Calu3 (cell line): ENCODE results near the gene MLC1. TPM values are rescaled to one million over a fixed set of nuclear protein-coding genes. Genes with fewer than 3 reads are reported as not detected.

ENCODE experiments used
- BruUV-seq: library from RNA; stranded (reverse); fragments of 400-500 nt; replicated peaks from 2 replicates; lab custom pipeline; 2021; lab: Mats Ljungman, UMichigan
- CTCF ChIA-PET: fragments of 300-600 bp; sonication (Branson Sonifier 250); formaldehyde crosslinking; loops from one replicate; lab custom pipeline; 2022; ENCODE audit warnings: antibody characterized with exemption; lab: Charles Lee
- DNase-seq: peaks from one replicate; pipeline ENCODE4 v3.0.0; 2022
- H3K27ac Mint-ChIP-seq: one replicate; pipeline ENCODE4 v1.8.0; 2022; ENCODE audit warnings: mixed read lengths; ENCODE audit not compliant: unreplicated experiment
- H3K27me3 Mint-ChIP-seq: one replicate; pipeline ENCODE4 v1.8.0; 2022; ENCODE audit warnings: mixed read lengths; ENCODE audit not compliant: unreplicated experiment
- H3K36me3 Mint-ChIP-seq: one replicate; pipeline ENCODE4 v1.8.0; 2022; ENCODE audit warnings: mild to moderate bottlenecking, moderate library complexity, mixed read lengths; ENCODE audit not compliant: insufficient read depth, unreplicated experiment
- H3K4me1 Mint-ChIP-seq: one replicate; pipeline ENCODE4 v1.8.0; 2022; ENCODE audit warnings: mild to moderate bottlenecking, low read depth, mixed read lengths; ENCODE audit not compliant: unreplicated experiment
- H3K4me3 Mint-ChIP-seq: one replicate; pipeline ENCODE4 v1.8.0; 2022; ENCODE audit warnings: mild to moderate bottlenecking, low read depth, moderate library complexity, mixed read lengths; ENCODE audit not compliant: unreplicated experiment
- H3K9me3 Mint-ChIP-seq: one replicate; pipeline ENCODE4 v1.8.0; 2022; ENCODE audit warnings: low read depth, mixed read lengths; ENCODE audit not compliant: unreplicated experiment
- CTCF ChIP-seq: fragments of 200-600 bp; IDR thresholded peaks from one replicate; pipeline ENCODE4 v1.8.0; 2022; ENCODE audit warnings: antibody characterized with exemption; ENCODE audit not compliant: unreplicated experiment
- intact Hi-C: fragments of 100-400 bp; cut with micrococcal nuclease; formaldehyde crosslinking; loops from one replicate; pipeline ENCODE4 v1.10.0; 2022; ENCODE audit not compliant: unreplicated experiment
- total RNA-seq: library from RNA; stranded (reverse); gene quantifications from 2 replicates; pipeline ENCODE4 v1.2.3, GENCODE V29; 2022

Gene MLC1
- total RNA-seq, 1 experiment from 2014 or later = not detected

GRCh38 chr22:50016308-50016987 lies 68.8 kb downstream of the MLC1 start:
- CTCF ChIA-PET = no interaction called here
- H3K4me1 Mint-ChIP-seq = peaks cover 17% of the 10 kb centered on the region
- no peak overlapping the region for H3K4me3 Mint-ChIP-seq
- no peak overlapping the region for H3K27ac Mint-ChIP-seq
- no peak for DNase-seq
- no peaks in the 10 kb centered on the region for H3K9me3 Mint-ChIP-seq
- intact Hi-C loops = no loop called here
- TF ChIP-seq CTCF = no peak
- BruUV-seq = no TSS peak
- peaks cover 24% of the 10 kb centered on the region for H3K27me3 Mint-ChIP-seq
- peaks cover 10% of the 10 kb centered on the region for H3K36me3 Mint-ChIP-seq

GRCh38 chr22:50015451-50016307 lies 69.5 kb downstream of the MLC1 start:
- CTCF ChIA-PET = no interaction called here
- intact Hi-C loops = no loop called here
- Mint-ChIP-seq H3K9me3 (no peaks in the 10 kb centered on the region), H3K36me3 (peaks cover 10% of the 10 kb centered on the region), H3K27me3 (peaks cover 32% of the 10 kb centered on the region), H3K4me1 (peaks cover 19% of the 10 kb centered on the region), H3K4me3 (no peak overlapping the region), H3K27ac (no peak overlapping the region)
- no peak for DNase-seq
- TF ChIP-seq CTCF = no peak
- BruUV-seq = no TSS peak

GRCh38 chr22:50014655-50015401 lies 70.4 kb downstream of the MLC1 start:
- Mint-ChIP-seq H3K27ac (no peak overlapping the region), H3K27me3 (peaks cover 32% of the 10 kb centered on the region), H3K9me3 (no peaks in the 10 kb centered on the region), H3K4me1 (peaks cover 19% of the 10 kb centered on the region), H3K36me3 (peaks cover 10% of the 10 kb centered on the region), H3K4me3 (no peak overlapping the region)
- TF ChIP-seq CTCF = no peak
- CTCF ChIA-PET = no interaction called here
- no peak for DNase-seq
- intact Hi-C loops = loop anchor here (5.0 kb wide), 1 partner anchor 83 kb away; no protein-coding TSS in a partner anchor
- no TSS peak for BruUV-seq

- no peak overlapping the region for H3K27ac Mint-ChIP-seq
- DNase-seq = no peak
- peaks cover 19% of the 10 kb centered on the region for H3K4me1 Mint-ChIP-seq
- CTCF ChIA-PET = interaction anchor here (0.7 to 1.2 kb wide), 4 partner anchors 14 to 83 kb away, joined by 3 to 9 read pairs (median 4); no protein-coding TSS in a partner anchor
- no peaks in the 10 kb centered on the region for H3K9me3 Mint-ChIP-seq
- no peak overlapping the region for H3K4me3 Mint-ChIP-seq
- BruUV-seq = no TSS peak
- peaks cover 32% of the 10 kb centered on the region for H3K27me3 Mint-ChIP-seq
- no peak for TF ChIP-seq CTCF
- intact Hi-C loops = loop anchor here (5.0 kb wide), 1 partner anchor 82 kb away; no protein-coding TSS in a partner anchor
- H3K36me3 Mint-ChIP-seq = peaks cover 10% of the 10 kb centered on the region
Measured at GRCh38 chr22:50014053-50014501, 71.1 kb downstream of the MLC1 start.
